Esophagus squamous epithelium (tissue), 5 donors: ENCODE results near the gene PITHD1. TPM values are rescaled to one million over a fixed set of nuclear protein-coding genes. Genes with fewer than 3 reads are reported as not detected.
"Not testable (repeated sequence)": the region's sequence is repeated elsewhere in the genome, so short reads cannot be mapped to it uniquely, and the experiment has no call there.

ENCODE experiments used
- DNase-seq: peaks from one replicate; lab custom pipeline; 2025; lab: John Stamatoyannopoulos, UW
- H3K27ac ChIP-seq, 4 donors: fragments of 200-600 bp; sonication (generic); one replicate each; pipeline ENCODE4 v1.5.1; 2016 to 2019; ENCODE audit warnings: mild to moderate bottlenecking in 1 of 4
- H3K27me3 ChIP-seq, 4 donors: fragments of 200-600 bp; sonication (generic); 1 replicate in 3 of 4; 2 replicates in 1 of 4; pipeline versions ENCODE4 v1.5.1 to v1.6.0; 2017 to 2021; ENCODE audit warnings: antibody characterized with exemption in 1 of 4
- H3K36me3 ChIP-seq, 3 donors: fragments of 200-600 bp; sonication (generic); one replicate each; pipeline ENCODE4 v1.5.1; 2016 to 2019
- H3K4me1 ChIP-seq, 3 donors: fragments of 200-600 bp; sonication (generic); one replicate each; pipeline ENCODE4 v1.5.1; 2017 to 2019
- H3K4me3 ChIP-seq, 4 donors: fragments of 200-600 bp; sonication (generic); 1 replicate in 3 of 4; 2 replicates in 1 of 4; pipeline ENCODE4 v1.5.1; 2016 to 2019; ENCODE audit warnings: mild to moderate bottlenecking in 2 of 4, moderate library complexity in 1 of 4
- H3K9me3 ChIP-seq, 3 donors: fragments of 200-600 bp; sonication (generic); one replicate each; pipeline ENCODE4 v1.5.1; 2016 to 2019
- POLR2A ChIP-seq, 4 donors: fragments of 450-650 bp; IDR thresholded peaks; one replicate each; pipeline ENCODE4 v1.6.1; 2017; ENCODE audit warnings: antibody characterized with exemption in 4 of 4, mild to moderate bottlenecking in 4 of 4, moderate library complexity in 3 of 4
- WGBS, 2 donors: methylation state at CpG; one replicate each; pipeline ENCODE4 v1.1.5; 2018; 5-methylcytosine and 5-hydroxymethylcytosine counted together
- intact Hi-C: fragments of 100-400 bp; cut with DNase I; formaldehyde crosslinking; loops from one replicate; pipeline ENCODE4 v1.15.0; 2022
- total RNA-seq, 4 donors: library from RNA; depleted of rRNA; stranded (reverse); fragments of >200 nt; gene quantifications; one replicate each; pipeline ENCODE4 v1.1.0, GENCODE V29; 2016
- TF ChIP-seq, protein P1 (sequence below), 6 experiments: fragments of 450-650 bp in 4 of 6; fragments of 200-600 bp in 2 of 6; sonication (generic) in 2 of 6; IDR thresholded peaks; one replicate each; pipeline ENCODE4 v1.5.1; 2016 to 2019; ENCODE audit warnings: antibody characterized with exemption in 6 of 6, mild to moderate bottlenecking in 4 of 6, moderate library complexity in 4 of 6
- donor health status: DM: yes; HTN: yes; CAD: no.

PITHD1 gene
- total RNA-seq, 4 donors from 2014 or later = 57.4 to 86.3 (median 78.0) TPM

- DNase-seq = no peak
- H3K9me3 ChIP-seq = no peaks in the 10 kb centered on the region
- peak overlapping the region; percentile 52 to 93 (median 78) for H3K4me3 ChIP-seq
- intact Hi-C loops = no loop called here
- H3K27ac ChIP-seq = peak overlapping the region; percentile 80 to 90 (median 85)
- no peak for TF ChIP-seq POLR2A (IDR thresholded peaks at IDR 0.05)
- TF ChIP-seq, protein P1, sequence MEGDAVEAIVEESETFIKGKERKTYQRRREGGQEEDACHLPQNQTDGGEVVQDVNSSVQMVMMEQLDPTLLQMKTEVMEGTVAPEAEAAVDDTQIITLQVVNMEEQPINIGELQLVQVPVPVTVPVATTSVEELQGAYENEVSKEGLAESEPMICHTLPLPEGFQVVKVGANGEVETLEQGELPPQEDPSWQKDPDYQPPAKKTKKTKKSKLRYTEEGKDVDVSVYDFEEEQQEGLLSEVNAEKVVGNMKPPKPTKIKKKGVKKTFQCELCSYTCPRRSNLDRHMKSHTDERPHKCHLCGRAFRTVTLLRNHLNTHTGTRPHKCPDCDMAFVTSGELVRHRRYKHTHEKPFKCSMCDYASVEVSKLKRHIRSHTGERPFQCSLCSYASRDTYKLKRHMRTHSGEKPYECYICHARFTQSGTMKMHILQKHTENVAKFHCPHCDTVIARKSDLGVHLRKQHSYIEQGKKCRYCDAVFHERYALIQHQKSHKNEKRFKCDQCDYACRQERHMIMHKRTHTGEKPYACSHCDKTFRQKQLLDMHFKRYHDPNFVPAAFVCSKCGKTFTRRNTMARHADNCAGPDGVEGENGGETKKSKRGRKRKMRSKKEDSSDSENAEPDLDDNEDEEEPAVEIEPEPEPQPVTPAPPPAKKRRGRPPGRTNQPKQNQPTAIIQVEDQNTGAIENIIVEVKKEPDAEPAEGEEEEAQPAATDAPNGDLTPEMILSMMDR (IDR thresholded peaks at IDR 0.05) = no peak
- H3K36me3 ChIP-seq = peaks cover 12 to 68% (median 23%) of the 10 kb centered on the region in 3 donors
- 60% methylated on average over 1 of the region's 19 CpGs; no CpG with 5 or more reads in 1 of the 2 donors for WGBS, 2 donors
- H3K27me3 ChIP-seq = no peaks in the 10 kb centered on the region
- peaks cover 20 to 50% (median 26%) of the 10 kb centered on the region in 3 donors for H3K4me1 ChIP-seq
Observed at GRCh38 chr1:23792151-23792945, 14.1 kb downstream of the PITHD1 start.

DNA sequence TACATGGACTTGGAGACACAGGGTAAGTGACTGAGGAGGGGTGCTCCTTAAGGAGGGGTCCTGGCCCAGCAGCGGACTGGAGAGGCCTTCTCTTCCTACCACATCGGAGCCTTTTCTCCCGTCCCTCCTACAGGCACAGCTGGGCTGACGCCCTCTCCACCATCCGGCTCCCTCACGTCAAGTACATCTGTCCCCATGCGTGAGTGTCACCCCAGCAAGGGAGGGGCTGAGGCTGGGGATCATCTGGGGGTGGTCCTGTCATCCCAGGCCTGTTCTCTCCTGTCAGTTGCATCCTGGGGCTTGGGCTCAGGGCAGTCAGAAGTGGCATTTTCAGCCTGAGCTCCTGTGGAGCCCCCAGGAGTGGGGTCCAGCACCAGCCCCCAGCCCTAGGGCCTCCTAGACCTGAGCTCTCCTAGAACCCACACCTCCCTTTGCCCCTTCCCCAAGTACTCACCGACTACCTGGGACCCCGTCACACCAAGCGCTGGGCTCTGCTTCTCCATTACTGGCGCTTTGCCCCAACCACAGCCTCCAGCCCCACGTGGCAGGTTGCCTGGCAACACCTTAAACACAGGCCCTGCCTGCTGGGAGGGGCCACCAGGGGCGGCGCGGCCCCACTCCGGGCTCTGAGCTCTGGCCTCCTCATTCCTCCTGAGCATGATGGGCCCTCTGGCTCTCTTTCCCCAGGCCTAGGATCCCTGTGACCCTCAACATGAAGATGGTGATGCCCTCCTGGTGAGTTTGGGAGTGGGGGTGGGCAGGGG lies 15.0 kb downstream of the PITHD1 start:
- 68 to 77% methylated on average over 7 to 11 of the region's 16 CpGs for WGBS, 2 donors
- H3K4me3 ChIP-seq = peak overlapping the region in 1 of 4 donors; percentile 89
- no peaks in the 10 kb centered on the region for H3K27me3 ChIP-seq
- H3K27ac ChIP-seq = peak overlapping the region in 2 of 4 donors; percentile 16 to 90
- no peaks in the 10 kb centered on the region for H3K9me3 ChIP-seq
- intact Hi-C loops = no loop called here
- peaks cover 11 to 68% (median 30%) of the 10 kb centered on the region in 3 donors for H3K36me3 ChIP-seq
- H3K4me1 ChIP-seq = peaks cover 21 to 58% (median 26%) of the 10 kb centered on the region in 3 donors
- no peak for DNase-seq
- TF ChIP-seq POLR2A (IDR thresholded peaks at IDR 0.05) = no peak
- TF ChIP-seq, protein P1 (IDR thresholded peaks at IDR 0.05) = no peak

- Histone ChIP-seq H3K27ac (peak overlapping the region in 2 of 4 donors; percentile 16 to 29), H3K27me3 (no peaks in the 10 kb centered on the region), H3K4me1 (peaks cover 30 to 67% (median 30%) of the 10 kb centered on the region in 3 donors), H3K4me3 (no peak overlapping the region), H3K9me3 (no peaks in the 10 kb centered on the region), H3K36me3 (peaks cover 11 to 66% (median 30%) of the 10 kb centered on the region in 3 donors)
- TF ChIP-seq POLR2A (IDR thresholded peaks at IDR 0.05) = no peak
- TF ChIP-seq, protein P1 (IDR thresholded peaks at IDR 0.05) = no peak
- 60 to 72% methylated on average over 2 to 8 of the region's 21 CpGs for whole genome bisulfite sequencing, 2 donors
- intact Hi-C loops = no loop called here
- DNase-seq = no peak
Observed at GRCh38 chr1:23793861-23794731, 15.9 kb downstream of the PITHD1 start.

GRCh38 chr1:23794732-23795182 lies 16.5 kb downstream of the PITHD1 start:
- DNase-seq, intact Hi-C loops: not testable (repeated sequence)
- H3K4me1 ChIP-seq = peaks cover 32 to 74% (median 37%) of the 10 kb centered on the region in 3 donors

More at GRCh38 chr1:23794732-23795182, 16.5 kb downstream of the PITHD1 start:
- H3K27ac ChIP-seq, H3K9me3 ChIP-seq, H3K4me3 ChIP-seq, H3K27me3 ChIP-seq: not testable (repeated sequence)
- 87 to 91% methylated on average over 3 to 5 of the region's 9 CpGs for WGBS, 2 donors
- H3K36me3 ChIP-seq = peaks cover 11 to 63% (median 30%) of the 10 kb centered on the region in 3 donors
